ENCODE results near the gene KIDINS220. TPM values are rescaled to one million over a fixed set of nuclear protein-coding genes. Genes with fewer than 3 reads are reported as not detected.

Gene KIDINS220
- total and polyA plus RNA-seq, 4 donors, result 8.1 to 50.9 (median 30.8) TPM

DNA sequence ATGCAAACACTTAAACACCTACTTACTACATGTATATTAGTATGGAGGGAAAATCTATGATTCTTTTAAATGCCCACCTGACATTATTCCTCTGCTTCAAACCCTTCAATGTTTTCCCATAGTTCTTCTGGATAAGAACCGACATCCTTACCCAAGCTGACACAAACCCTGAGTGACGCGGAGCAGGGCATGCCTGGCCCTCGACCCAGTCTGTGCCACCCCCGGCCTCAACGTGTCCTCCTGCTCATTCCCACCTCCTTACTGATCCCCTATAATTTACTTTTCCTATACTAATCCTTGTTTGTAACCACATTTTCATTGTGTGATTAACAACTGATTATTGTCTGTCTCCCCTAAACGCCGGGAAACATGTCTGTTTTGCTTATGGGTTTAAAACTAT is 17.5 kb downstream of the KIDINS220 start:
- Histone ChIP-seq H3K4me3 (ENCODE audit: low read depth in 1 of 3, low read length in 3 of 3) (no peak overlapping the region), H3K27me3 (ENCODE audit: control insufficient read depth in 4 of 4, insufficient read depth in 4 of 4, low read length in 3 of 4) (no peaks in the 10 kb centered on the region), H3K36me3 (ENCODE audit: control insufficient read depth in 4 of 4, insufficient read depth in 3 of 4, low read depth in 1 of 4, low read length in 3 of 4) (peaks cover 0 to 23% (median 8%) of the 10 kb centered on the region in 4 donors), H3K9ac (ENCODE audit: low read depth in 1 of 2, low read length in 2 of 2) (no peak overlapping the region), H3K27ac (ENCODE audit: low read depth in 1 of 2, low read length in 2 of 2) (no peak overlapping the region), H3K4me1 (ENCODE audit: control insufficient read depth in 4 of 4, insufficient read depth in 4 of 4, low read length in 3 of 4) (peaks cover 3 to 25% (median 12%) of the 10 kb centered on the region in 4 donors), H3K9me3 (ENCODE audit: control insufficient read depth in 4 of 4, low read length in 3 of 4) (no peaks in the 10 kb centered on the region)
- WGBS, result 63% methylated on average over 8 of the region's 8 CpGs
- TF ChIP-seq, protein P1, sequence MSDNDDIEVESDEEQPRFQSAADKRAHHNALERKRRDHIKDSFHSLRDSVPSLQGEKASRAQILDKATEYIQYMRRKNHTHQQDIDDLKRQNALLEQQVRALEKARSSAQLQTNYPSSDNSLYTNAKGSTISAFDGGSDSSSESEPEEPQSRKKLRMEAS (IDR thresholded peaks at IDR 0.05), result no peak
- TF ChIP-seq SP1 (IDR thresholded peaks at IDR 0.05) (no peak), FOXA1 (IDR thresholded peaks at IDR 0.05) (no peak), HNF4G (IDR thresholded peaks at IDR 0.05) (no peak), ATF3 (IDR thresholded peaks at IDR 0.05) (no peak)
- DNase-seq (ENCODE audit: low spot score), result no peak

GRCh38 chr2:8819194-8819593 is 18.2 kb downstream of the KIDINS220 start:
- Histone ChIP-seq H3K36me3 (ENCODE audit: control insufficient read depth in 4 of 4, insufficient read depth in 3 of 4, low read depth in 1 of 4, low read length in 3 of 4) (peaks cover 0 to 16% (median 6%) of the 10 kb centered on the region in 4 donors), H3K4me1 (ENCODE audit: control insufficient read depth in 4 of 4, insufficient read depth in 4 of 4, low read length in 3 of 4) (peaks cover 3 to 25% (median 12%) of the 10 kb centered on the region in 4 donors), H3K9me3 (ENCODE audit: control insufficient read depth in 4 of 4, low read length in 3 of 4) (no peaks in the 10 kb centered on the region), H3K4me3 (ENCODE audit: low read depth in 1 of 3, low read length in 3 of 3) (no peak overlapping the region), H3K27ac (ENCODE audit: low read depth in 1 of 2, low read length in 2 of 2) (no peak overlapping the region), H3K27me3 (ENCODE audit: control insufficient read depth in 4 of 4, insufficient read depth in 4 of 4, low read length in 3 of 4) (no peaks in the 10 kb centered on the region), H3K9ac (ENCODE audit: low read depth in 1 of 2, low read length in 2 of 2) (no peak overlapping the region)
- TF ChIP-seq EGR1 (IDR thresholded peaks at IDR 0.05; ENCODE audit: low read depth in 2 of 2), result no peak
- no peak for TF ChIP-seq ATF3 (IDR thresholded peaks at IDR 0.05)
- TF ChIP-seq, protein P2, sequence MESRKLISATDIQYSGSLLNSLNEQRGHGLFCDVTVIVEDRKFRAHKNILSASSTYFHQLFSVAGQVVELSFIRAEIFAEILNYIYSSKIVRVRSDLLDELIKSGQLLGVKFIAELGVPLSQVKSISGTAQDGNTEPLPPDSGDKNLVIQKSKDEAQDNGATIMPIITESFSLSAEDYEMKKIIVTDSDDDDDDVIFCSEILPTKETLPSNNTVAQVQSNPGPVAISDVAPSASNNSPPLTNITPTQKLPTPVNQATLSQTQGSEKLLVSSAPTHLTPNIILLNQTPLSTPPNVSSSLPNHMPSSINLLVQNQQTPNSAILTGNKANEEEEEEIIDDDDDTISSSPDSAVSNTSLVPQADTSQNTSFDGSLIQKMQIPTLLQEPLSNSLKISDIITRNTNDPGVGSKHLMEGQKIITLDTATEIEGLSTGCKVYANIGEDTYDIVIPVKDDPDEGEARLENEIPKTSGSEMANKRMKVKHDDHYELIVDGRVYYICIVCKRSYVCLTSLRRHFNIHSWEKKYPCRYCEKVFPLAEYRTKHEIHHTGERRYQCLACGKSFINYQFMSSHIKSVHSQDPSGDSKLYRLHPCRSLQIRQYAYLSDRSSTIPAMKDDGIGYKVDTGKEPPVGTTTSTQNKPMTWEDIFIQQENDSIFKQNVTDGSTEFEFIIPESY (IDR thresholded peaks at IDR 0.05), result no peak
- TF ChIP-seq, protein P1 (IDR thresholded peaks at IDR 0.05), result no peak
- no peak for TF ChIP-seq REST (IDR thresholded peaks at IDR 0.05)
- no peak for TF ChIP-seq RXRA (IDR thresholded peaks at IDR 0.05)
- TF ChIP-seq CTCF (IDR thresholded peaks at IDR 0.05; ENCODE audit: low read depth, low read length, missing input control), result no peak
- no peak for TF ChIP-seq RAD21 (IDR thresholded peaks at IDR 0.05)
- no peak for TF ChIP-seq NR2F2 (IDR thresholded peaks at IDR 0.05)
- no peak for TF ChIP-seq SP1 (IDR thresholded peaks at IDR 0.05)
- no peak for TF ChIP-seq YY1 (IDR thresholded peaks at IDR 0.05)
- TF ChIP-seq TAF1 (conservative IDR thresholded peaks at IDR 0.05), result no peak
- TF ChIP-seq FOXA1 (IDR thresholded peaks at IDR 0.05), result no peak
- TF ChIP-seq FOXA2 (IDR thresholded peaks at IDR 0.05), result no peak
- TF ChIP-seq HNF4G (IDR thresholded peaks at IDR 0.05), result no peak
- no peak for TF ChIP-seq HNF4A (conservative IDR thresholded peaks at IDR 0.05)
- no peak for TF ChIP-seq JUND (IDR thresholded peaks at IDR 0.05)
- TF ChIP-seq GABPA (IDR thresholded peaks at IDR 0.05 in 1 of 2, conservative IDR thresholded peaks at IDR 0.05 in 1 of 2), result no peak
- 92% methylated on average over 5 of the region's 5 CpGs for WGBS
- DNase-seq (ENCODE audit: low spot score), result no peak
